Peyer's patch (tissue), 4 donors: ENCODE results near the gene MPPE1. TPM values are rescaled to one million over a fixed set of nuclear protein-coding genes. Genes with fewer than 3 reads are reported as not detected.
"Not testable (repeated sequence)": the region's sequence is repeated elsewhere in the genome, so short reads cannot be mapped to it uniquely, and the experiment has no call there.

ENCODE experiments used
- DNase-seq, 3 donors: peaks; one replicate each; pipeline ENCODE4 v3.0.0-alpha.2; 2017 to 2019
- H3K27ac ChIP-seq, 4 donors: fragments of 200-600 bp; sonication (generic); one replicate each; pipeline ENCODE4 v1.5.1; 2016 to 2019
- H3K27me3 ChIP-seq, 2 donors: fragments of 200-600 bp; sonication (generic); one replicate each; pipeline ENCODE4 v1.5.1; 2019
- H3K36me3 ChIP-seq, 3 donors: fragments of 200-600 bp; sonication (generic); one replicate each; pipeline ENCODE4 v1.5.1; 2016 to 2019
- H3K4me1 ChIP-seq, 4 donors: fragments of 200-600 bp; sonication (generic); one replicate each; pipeline ENCODE4 v1.5.1; 2016 to 2019
- H3K4me3 ChIP-seq, 4 donors: fragments of 200-600 bp; sonication (generic); 1 replicate in 3 of 4; 2 replicates in 1 of 4; pipeline ENCODE4 v1.5.1; 2016 to 2019; ENCODE audit warnings: mild to moderate bottlenecking in 1 of 4
- H3K9me3 ChIP-seq, 4 donors: fragments of 200-600 bp; sonication (generic); one replicate each; pipeline ENCODE4 v1.5.1; 2016 to 2019; ENCODE audit warnings: mild to moderate bottlenecking in 1 of 4
- CTCF ChIP-seq, 6 experiments: fragments of 450-650 bp in 4 of 6; fragments of 200-600 bp in 2 of 6; sonication (generic) in 1 of 6; IDR thresholded peaks; one replicate each; pipeline ENCODE4 v1.5.1; 2017 to 2019; ENCODE audit warnings: antibody characterized with exemption in 6 of 6, mild to moderate bottlenecking in 3 of 6, moderate library complexity in 1 of 6
- POLR2A ChIP-seq, 2 donors: fragments of 450-650 bp; IDR thresholded peaks; one replicate each; pipeline ENCODE4 v1.5.1; 2017; ENCODE audit warnings: antibody characterized with exemption in 2 of 2, mild to moderate bottlenecking in 2 of 2, moderate library complexity in 2 of 2
- total RNA-seq, 4 donors: library from RNA; depleted of rRNA; stranded (reverse); fragments of >200 nt; gene quantifications; one replicate each; pipeline ENCODE4 v1.1.0, GENCODE V29; 2016

MPPE1 gene
- total RNA-seq, 4 donors from 2014 or later, result 46.2 to 69.3 (median 63.4) TPM

DNA sequence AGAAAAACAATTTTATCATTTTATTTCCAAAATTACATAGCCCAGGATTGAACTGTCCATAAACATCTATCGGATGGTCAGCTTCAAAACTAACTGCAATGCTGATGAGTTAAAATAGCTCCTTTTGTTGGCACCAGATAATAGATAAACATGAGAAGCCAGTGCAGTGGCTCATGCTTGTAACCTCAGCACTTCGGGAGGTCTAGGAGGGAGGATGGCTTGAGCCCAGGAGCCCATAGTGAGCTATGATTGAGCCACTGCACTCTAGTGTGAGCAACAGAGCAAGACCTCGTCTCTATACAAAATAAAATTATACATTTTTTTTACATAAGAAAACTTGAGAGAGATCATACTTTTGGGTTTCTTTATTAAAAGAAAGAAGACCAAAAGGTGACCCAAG, 38.6 kb upstream of the MPPE1 start:
- DNase-seq, result no peak
- Histone ChIP-seq H3K36me3 (no peaks in the 10 kb centered on the region), H3K4me1 (peaks cover 0 to 7% (median 0%) of the 10 kb centered on the region in 4 donors), H3K27me3 (no peaks in the 10 kb centered on the region), H3K27ac (peak overlapping the region; percentile 80 to 96 (median 88)), H3K4me3 (peak overlapping the region; percentile 39 to 58 (median 50)), H3K9me3 (no peaks in the 10 kb centered on the region)
- TF ChIP-seq POLR2A (IDR thresholded peaks at IDR 0.05), result no peak
- no peak for TF ChIP-seq CTCF (IDR thresholded peaks at IDR 0.05)

- not testable (repeated sequence) for H3K9me3 ChIP-seq, H3K27me3 ChIP-seq, H3K4me3 ChIP-seq, H3K4me1 ChIP-seq, H3K36me3 ChIP-seq
- peak in 1 of 3 donors; percentile 51 for DNase-seq
- peak overlapping the region in 2 of 4 donors; percentile 91 to 96 for H3K27ac ChIP-seq
Observed at GRCh38 chr18:11945834-11946659, 37.9 kb upstream of the MPPE1 start.

DNA sequence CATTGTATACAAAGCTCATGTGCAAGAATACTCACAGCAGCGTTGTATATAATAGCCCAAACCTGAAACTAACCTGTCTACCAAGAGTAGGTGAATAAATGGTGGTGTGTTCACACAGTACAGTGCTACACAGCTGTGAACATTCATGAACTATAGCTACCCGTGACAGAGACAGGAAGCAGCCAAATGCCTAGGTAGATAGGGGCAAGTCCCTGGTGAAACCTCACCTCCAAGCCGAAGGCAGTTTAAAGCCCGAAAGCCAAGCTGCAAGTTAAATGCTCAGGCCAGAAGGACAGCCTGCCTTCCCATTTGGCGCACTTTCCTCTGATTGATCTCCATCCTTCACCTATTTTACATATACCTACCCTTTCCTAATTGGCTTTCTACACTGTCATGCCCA, 36.7 kb upstream of the MPPE1 start:
- H3K27me3 ChIP-seq, result no peaks in the 10 kb centered on the region
- H3K4me3 ChIP-seq, result no peak overlapping the region
- no peak overlapping the region for H3K27ac ChIP-seq
- no peak for DNase-seq
- TF ChIP-seq POLR2A (IDR thresholded peaks at IDR 0.05) (no peak), CTCF (IDR thresholded peaks at IDR 0.05) (no peak)
- no peaks in the 10 kb centered on the region for H3K9me3 ChIP-seq
- peaks cover 0 to 7% (median 0%) of the 10 kb centered on the region in 4 donors for H3K4me1 ChIP-seq
- H3K36me3 ChIP-seq, result no peaks in the 10 kb centered on the region

DNA sequence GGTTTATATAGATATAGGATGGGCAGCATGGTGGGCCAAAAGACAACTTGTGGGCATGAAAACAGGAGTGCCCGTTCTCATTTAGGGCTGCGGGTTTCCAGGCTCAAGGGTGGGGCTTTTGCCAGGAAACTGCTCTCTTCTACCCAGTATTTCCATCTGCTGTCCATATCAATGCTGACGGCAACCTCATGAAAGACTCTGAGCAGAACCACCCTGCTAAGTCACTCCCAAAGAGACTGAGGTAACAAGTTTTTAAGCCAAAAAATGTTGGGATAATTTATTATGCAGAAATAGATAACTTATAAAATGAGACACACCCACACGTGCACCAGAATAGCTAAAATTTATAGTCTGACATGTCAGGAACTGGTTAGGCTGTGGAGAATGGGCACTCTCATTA, 36.1 kb upstream of the MPPE1 start:
- H3K27ac ChIP-seq, result no peak overlapping the region
- no peaks in the 10 kb centered on the region for H3K36me3 ChIP-seq
- peaks cover 0 to 7% (median 0%) of the 10 kb centered on the region in 4 donors for H3K4me1 ChIP-seq
- H3K27me3 ChIP-seq, result no peaks in the 10 kb centered on the region
- TF ChIP-seq POLR2A (IDR thresholded peaks at IDR 0.05) (no peak), CTCF (IDR thresholded peaks at IDR 0.05) (no peak)
- no peak for DNase-seq
- H3K4me3 ChIP-seq, result no peak overlapping the region
- no peaks in the 10 kb centered on the region for H3K9me3 ChIP-seq

DNA sequence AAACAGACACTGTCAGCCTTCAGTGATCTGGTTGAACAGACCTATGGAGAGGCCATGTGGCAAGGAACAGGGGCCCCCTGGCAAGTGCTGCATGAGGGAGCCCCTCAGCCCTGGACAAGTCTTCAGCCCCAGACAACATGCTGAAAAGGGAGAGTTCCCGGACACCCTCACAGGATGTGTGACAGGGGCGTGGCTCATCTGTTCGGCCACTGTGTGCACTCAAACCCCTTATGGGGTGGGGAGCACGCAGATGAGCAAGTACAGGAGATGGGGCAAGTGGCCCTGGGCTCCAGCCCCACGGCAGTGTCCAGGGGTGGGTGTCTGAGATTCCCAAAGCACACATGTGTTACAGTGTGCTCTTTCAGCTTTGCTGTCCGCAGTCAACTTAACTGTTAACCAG, 35.4 kb upstream of the MPPE1 start:
- Histone ChIP-seq H3K9me3 (no peaks in the 10 kb centered on the region), H3K4me3 (no peak overlapping the region), H3K27me3 (no peaks in the 10 kb centered on the region), H3K36me3 (no peaks in the 10 kb centered on the region), H3K27ac (no peak overlapping the region), H3K4me1 (peaks cover 0 to 7% (median 0%) of the 10 kb centered on the region in 4 donors)
- no peak for DNase-seq
- no peak for TF ChIP-seq CTCF (IDR thresholded peaks at IDR 0.05)
- TF ChIP-seq POLR2A (IDR thresholded peaks at IDR 0.05), result no peak

- no peaks in the 10 kb centered on the region for H3K9me3 ChIP-seq
- no peak for TF ChIP-seq POLR2A (IDR thresholded peaks at IDR 0.05)
- no peak for TF ChIP-seq CTCF (IDR thresholded peaks at IDR 0.05)
- H3K36me3 ChIP-seq, result no peaks in the 10 kb centered on the region
- DNase-seq, result no peak
- no peak overlapping the region for H3K4me3 ChIP-seq
- H3K27ac ChIP-seq, result no peak overlapping the region
- H3K4me1 ChIP-seq, result no peaks in the 10 kb centered on the region
- no peaks in the 10 kb centered on the region for H3K27me3 ChIP-seq
Observed at GRCh38 chr18:11940956-11941355, 32.8 kb upstream of the MPPE1 start.
